ENCODE results near the gene GAB2.

DNA sequence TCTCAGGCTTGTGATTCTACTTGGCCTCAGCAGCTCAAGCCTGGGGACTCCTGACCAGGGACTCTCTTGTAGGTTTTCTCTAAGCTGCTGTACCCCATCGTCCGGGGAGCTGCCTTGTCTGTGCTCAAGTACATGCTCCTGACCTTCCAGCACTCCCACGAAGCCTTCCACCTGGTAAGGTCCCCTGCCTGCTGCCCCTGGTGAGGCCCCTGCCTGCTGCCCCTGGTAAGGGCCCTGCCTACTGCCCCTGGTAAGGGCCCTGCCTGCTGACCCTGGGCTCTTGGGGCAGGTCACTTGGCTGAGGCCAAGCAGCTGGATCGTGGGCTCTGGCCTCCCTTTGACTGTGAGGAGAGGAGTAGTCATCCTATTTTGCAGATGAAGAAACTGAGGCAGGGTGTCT is 217.6 kb downstream of the GAB2 start:
- TF ChIP-seq PPARA (CRISPR knock-in tag; IDR thresholded peaks at IDR 0.05; ENCODE audit: borderline replicate concordance) = no peak
- TF ChIP-seq, protein P1, sequence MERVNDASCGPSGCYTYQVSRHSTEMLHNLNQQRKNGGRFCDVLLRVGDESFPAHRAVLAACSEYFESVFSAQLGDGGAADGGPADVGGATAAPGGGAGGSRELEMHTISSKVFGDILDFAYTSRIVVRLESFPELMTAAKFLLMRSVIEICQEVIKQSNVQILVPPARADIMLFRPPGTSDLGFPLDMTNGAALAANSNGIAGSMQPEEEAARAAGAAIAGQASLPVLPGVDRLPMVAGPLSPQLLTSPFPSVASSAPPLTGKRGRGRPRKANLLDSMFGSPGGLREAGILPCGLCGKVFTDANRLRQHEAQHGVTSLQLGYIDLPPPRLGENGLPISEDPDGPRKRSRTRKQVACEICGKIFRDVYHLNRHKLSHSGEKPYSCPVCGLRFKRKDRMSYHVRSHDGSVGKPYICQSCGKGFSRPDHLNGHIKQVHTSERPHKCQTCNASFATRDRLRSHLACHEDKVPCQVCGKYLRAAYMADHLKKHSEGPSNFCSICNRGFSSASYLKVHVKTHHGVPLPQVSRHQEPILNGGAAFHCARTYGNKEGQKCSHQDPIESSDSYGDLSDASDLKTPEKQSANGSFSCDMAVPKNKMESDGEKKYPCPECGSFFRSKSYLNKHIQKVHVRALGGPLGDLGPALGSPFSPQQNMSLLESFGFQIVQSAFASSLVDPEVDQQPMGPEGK (CRISPR knock-in tag; IDR thresholded peaks at IDR 0.05; ENCODE audit: borderline replicate concordance) = no peak
- TF ChIP-seq BACH2 (CRISPR knock-in tag; IDR thresholded peaks at IDR 0.05; ENCODE audit: borderline replicate concordance) = no peak
- TF ChIP-seq ZFP30 (CRISPR knock-in tag; IDR thresholded peaks at IDR 0.05) = no peak

Data from SK-N-SH treated with all-trans-retinoic acid at 6 μM for 48 hours (cell line).